Activated T-cell treated with anti-CD3 and anti-CD28 coated beads, Interleukin-2, amount 50 U/mL, for 1 hour (primary cell): ENCODE data around the gene COMMD3.
"Not testable (repeated sequence)": the region's sequence is repeated elsewhere in the genome, so short reads cannot be mapped to it uniquely, and the experiment has no call there.

ENCODE experiments used
- DNase-seq: peaks from one replicate; pipeline ENCODE4 v3.0.0-alpha.2; 2020

Gene COMMD3

GRCh38 chr10:22340329-22341189 lies 24.4 kb downstream of the COMMD3 start:
- DNase-seq: peak; percentile 73

DNA sequence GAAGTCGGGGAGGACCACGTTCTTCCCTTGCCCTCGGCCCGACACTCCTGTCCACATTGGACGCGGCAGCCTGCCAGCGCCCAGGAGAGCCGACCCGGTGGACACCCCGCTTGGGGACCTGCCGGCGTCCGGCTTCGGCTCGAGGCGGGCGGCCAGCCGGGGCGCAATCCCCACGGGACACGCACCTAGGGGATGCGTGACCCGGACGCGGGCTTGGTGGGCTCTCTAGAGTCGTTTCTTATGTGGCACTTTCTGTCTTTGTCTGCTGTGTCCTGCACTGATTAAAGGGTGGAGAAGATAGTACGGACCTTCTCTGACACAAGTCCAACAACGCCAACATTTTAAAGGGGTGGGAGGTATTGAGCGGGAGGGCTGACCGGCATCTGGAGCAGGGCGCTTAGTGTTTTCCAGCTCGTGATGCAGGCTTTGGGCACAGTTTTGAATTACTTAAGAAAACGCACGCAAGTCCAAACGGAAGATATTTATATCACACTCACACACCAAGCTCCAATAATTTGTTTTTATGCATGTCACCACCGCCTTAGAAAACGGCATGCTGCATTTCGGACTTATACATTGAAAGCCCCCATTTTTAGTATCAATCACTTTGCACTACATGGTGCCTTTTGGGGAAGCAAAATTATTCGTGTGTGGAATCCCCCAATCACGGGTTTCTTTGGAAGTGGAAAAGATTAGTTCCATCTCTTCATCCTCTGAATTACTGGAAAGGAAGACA lies 25.2 kb downstream of the COMMD3 start:
- DNase-seq: no peak

DNA sequence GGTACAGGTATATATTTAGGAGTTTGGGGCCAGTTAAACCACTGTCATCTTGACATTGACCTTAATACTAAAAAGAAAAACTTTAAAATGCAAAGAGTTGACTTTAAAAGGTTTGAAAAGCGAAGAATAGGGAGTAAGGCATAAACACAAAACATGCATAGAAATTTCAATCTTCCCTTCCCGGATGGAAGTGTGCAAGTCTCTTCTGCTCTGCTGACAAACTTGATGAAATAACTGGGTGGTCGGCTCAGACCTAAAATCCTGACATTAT lies 25.7 kb downstream of the COMMD3 start:
- no peak for DNase-seq

DNA sequence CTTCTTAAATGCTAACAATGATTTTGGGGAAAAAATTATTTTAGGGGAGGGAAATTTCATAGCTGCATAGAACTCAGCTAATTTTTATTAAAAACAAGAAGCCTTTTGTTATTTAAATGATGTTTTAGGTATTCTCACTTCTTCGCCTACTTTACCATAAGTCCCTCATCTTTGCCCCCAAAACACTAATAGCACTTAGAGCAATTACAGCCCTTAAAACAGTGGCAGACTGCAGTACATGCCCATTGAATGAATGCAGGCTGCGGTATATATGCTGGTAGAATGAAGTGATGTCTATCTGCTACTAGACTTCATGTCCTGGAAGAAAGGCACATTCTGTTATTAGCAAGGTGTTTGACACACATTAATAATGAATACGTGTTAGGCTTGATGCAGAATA lies 26.2 kb downstream of the COMMD3 start:
- DNase-seq: no peak

- DNase-seq: no peak
These were observed 27.5 kb downstream of the COMMD3 start for GRCh38 chr10:22343731-22344130.

- DNase-seq: no peak
These were observed 28.1 kb downstream of the COMMD3 start for GRCh38 chr10:22344249-22344648.

DNA sequence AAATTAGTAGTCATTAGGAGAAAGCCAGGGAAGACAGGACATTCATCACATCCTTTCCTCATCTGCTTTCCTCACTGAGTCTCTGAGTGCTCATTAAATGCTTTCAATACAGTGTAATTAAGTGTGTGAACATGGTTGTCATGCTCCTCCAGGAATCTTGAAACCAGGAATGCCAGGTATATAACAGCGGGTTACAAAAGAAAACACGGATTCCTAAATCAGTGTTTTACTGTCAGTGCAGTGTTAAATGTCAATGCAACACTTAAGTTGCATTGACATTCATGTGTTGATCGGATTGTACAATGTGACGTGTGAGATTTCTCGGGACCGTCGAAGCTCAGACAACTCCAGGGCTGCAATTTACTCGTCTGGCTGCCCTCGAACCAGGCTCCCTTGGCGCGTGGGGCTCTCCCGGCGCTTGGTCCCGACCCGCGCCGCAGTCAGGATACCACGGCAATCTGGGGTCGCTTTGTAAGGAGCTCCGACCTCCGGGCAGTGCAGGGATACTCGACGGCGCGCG lies 28.7 kb downstream of the COMMD3 start:
- no peak for DNase-seq

DNA sequence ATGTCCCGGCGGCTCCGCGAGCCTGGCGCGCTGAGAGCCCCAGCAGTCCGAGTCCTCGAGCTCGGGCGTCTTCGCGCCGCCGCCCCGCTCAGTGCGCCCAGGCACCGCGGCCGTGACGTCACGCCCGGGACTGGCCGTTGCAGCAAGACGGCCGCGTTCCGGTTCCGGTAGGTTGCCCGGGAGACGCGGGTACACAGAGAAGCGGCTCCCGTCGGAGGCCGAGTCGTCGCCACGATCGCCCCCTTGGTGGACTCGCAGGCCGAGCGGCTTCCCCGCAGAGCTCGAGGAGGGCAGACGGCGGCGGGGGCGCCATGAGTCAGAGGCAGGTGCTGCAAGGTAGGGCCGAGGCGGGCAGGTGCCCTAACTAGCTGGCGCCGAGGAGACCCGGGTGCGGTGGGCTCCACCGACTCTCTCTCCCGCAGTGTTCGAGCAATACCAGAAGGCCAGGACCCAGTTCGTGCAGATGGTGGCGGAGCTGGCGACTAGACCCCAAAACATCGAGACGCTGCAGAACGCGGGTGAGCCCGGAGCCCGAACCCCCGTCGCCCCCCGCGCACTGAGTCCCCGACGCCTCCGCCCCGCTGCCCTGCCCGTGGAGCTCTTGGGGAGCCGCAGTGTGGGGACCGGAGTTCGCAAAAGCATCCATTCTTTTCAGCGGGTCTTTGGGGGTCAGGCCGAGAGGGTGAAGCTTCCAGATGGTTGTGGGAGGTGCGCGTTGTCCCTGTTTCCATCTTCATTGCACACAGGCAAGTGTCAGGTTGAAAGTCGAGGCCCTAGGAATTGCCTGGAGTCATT lies 29.3 kb downstream of the COMMD3 start, which contains the start of gene SPAG6:
Gene SPAG6 (plus strand): TSS at position 196 of the 795 bp plus-strand sequence. CDS start 116 bp downstream, at position 312.
- peak; percentile 53 for DNase-seq

DNA sequence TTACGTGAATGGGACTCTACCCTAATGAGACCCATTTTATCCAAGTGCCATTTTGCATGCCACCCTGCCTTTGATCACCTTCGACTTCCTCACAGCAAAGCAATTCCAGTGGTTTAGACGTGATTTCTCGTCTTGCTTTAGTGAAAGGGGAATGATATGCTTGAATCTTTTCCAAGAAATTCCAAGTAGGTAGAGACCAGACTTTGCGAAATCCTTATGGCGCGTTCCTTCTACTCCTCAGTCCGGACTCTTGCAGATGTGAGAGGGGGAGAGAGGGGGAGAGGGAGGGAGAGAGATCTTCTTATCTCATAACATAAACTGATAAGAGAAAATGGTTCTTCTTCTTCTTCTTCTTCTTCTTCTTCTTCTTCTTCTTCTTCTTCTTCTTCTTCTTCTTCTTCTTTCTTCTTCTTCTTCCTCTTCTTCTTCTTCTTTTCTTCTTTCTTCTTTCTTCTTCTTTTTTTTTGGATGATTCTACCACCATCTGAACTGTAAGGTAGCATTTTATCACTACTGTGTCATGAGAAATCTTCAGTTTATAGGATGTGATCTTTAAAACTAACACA lies 30.0 kb downstream of the COMMD3 start:
- DNase-seq: no peak

- no peak for DNase-seq
These were observed 33.6 kb downstream of the COMMD3 start for GRCh38 chr10:22349755-22350154.

DNA sequence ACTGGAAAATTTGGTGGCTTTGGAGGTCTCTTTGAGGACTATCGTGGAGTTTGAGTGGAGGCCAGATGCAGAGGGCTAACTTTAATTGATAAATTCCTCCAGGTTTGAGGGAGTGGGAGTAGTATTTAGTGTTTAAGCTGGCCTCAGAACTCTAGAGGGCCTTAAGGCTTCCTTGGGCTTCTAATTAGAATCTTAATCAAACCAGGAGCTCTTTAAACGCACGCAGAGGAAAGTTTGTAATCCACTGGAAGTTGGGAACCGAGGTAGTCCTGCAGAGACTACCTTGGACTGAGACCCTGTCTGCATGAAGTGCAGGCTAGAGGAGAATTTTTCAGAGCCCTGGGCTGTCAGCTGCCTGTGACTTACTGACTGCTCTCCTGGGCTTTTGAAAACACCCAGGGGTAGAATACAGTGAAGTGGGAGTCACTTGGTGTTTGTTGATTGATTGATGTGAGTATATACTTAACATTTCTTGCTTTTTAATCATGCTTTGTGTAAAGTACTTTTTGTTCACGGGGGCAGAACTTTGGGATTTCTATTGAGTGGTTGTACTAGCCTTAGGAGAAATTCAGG lies 35.0 kb downstream of the COMMD3 start:
- no peak for DNase-seq

- no peak for DNase-seq
These were observed 40.2 kb downstream of the COMMD3 start for GRCh38 chr10:22356324-22356873.

GRCh38 chr10:22357770-22358169 lies 41.6 kb downstream of the COMMD3 start:
- DNase-seq: not testable (repeated sequence)

DNA sequence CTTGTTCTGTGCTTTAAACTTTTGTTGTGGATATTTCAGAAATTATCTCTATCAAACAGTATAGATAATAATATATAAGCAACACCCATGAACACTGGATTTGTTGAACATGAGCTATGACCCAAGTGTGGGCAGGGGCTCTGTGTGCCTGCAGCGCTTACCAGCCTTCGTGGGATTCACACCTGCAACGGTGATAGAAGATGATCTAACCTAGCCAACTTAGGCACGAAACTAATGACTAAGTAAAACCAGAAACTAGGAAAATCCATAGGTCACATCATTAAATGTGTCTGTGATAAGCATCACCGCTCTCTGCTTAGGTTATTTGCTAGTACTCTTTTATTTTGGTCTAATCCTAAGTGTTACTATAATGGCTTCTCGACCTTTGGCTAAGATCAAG lies 47.1 kb downstream of the COMMD3 start:
- DNase-seq: no peak

GRCh38 chr10:22364407-22365140 lies 48.4 kb downstream of the COMMD3 start:
- no peak for DNase-seq

- no peak for DNase-seq
These were observed 49.0 kb downstream of the COMMD3 start for GRCh38 chr10:22365233-22365632.

- no peak for DNase-seq
These were observed 49.7 kb downstream of the COMMD3 start for GRCh38 chr10:22365644-22366434.

GRCh38 chr10:22366435-22366703 lies 50.2 kb downstream of the COMMD3 start:
- DNase-seq: no peak

GRCh38 chr10:22366771-22367170 lies 50.6 kb downstream of the COMMD3 start:
- DNase-seq: no peak

DNA sequence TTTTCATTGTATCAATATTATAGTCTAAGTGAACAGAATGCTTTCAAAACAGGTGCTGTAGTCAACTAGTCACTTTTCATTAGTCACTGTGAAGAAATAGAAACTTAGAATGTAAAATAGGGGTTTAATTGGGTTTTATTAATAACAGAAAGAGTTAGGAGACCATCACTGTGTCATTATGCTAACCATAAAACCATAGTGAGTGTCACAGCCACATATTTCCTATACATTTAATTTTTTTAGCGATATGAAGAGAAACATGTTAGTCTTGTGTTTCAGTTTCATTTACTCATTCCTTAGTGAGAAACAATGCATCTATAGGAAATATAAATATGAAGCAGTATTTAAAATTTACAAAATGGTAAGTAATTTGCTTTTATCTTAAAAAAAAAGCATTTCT lies 51.3 kb downstream of the COMMD3 start:
- no peak for DNase-seq

DNA sequence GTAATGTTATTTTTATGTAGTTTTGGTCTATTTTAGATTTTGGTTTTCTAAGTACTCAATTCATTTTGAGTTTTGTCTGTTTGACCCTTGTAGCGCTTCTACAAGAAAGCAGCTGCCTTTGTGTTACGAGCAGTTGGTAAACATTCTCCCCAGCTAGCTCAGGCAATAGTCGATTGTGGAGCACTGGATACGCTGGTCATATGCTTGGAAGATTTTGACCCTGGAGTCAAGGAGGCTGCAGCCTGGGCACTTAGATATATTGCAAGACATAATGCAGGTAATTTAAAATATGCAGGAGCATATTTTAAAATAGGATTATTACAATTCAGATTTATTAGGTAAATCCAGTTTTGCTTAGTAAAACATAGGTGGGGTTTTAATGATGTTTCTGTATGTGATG lies 52.2 kb downstream of the COMMD3 start:
- DNase-seq: no peak
